ENCODE measurements around the gene SRGAP1. TPM values are rescaled to one million over a fixed set of nuclear protein-coding genes. Genes with fewer than 3 reads are reported as not detected.
"Not testable (repeated sequence)": the region's sequence is repeated elsewhere in the genome, so short reads cannot be mapped to it uniquely, and the experiment has no call there.

The SRGAP1 gene
- polyA plus RNA-seq, 1 donor (not counting 4 experiments of a cell fraction or from before 2014, with no cell fraction given): 4.5 TPM

- Histone ChIP-seq H4K20me1 (ENCODE audit: control insufficient read depth, extremely low read depth, insufficient read depth, low read length) (no peaks in the 10 kb centered on the region), H3K9ac (ENCODE audit: control insufficient read depth, extremely low read depth, insufficient read depth, low read length) (no peak overlapping the region), H3K9me1 (ENCODE audit: control insufficient read depth, extremely low read depth, insufficient read depth, low read length) (no peaks in the 10 kb centered on the region), H3K27ac (ENCODE audit: control insufficient read depth, insufficient read depth, low read length) (no peak overlapping the region), H2AFZ (ENCODE audit: control insufficient read depth, low read length) (no peak overlapping the region), H3K79me2 (ENCODE audit: control insufficient read depth, insufficient read depth, low read length) (no peaks in the 10 kb centered on the region), H3K4me3 (ENCODE audit: control insufficient read depth in 2 of 3, extremely low read depth in 1 of 3, insufficient read depth in 2 of 3, low read depth in 1 of 3, low read length in 3 of 3) (no peak overlapping the region), H3K36me3 (ENCODE audit: control insufficient read depth in 2 of 2, extremely low read depth in 1 of 2, insufficient read depth in 2 of 2, low read length in 2 of 2) (peaks cover 2 to 9% of the 10 kb centered on the region in 2 experiments), H3K27me3 (ENCODE audit: control insufficient read depth, extremely low read depth, insufficient read depth, low read length) (no peaks in the 10 kb centered on the region), H3K9me3 (ENCODE audit: control insufficient read depth, low read depth, low read length) (no peaks in the 10 kb centered on the region), H3K4me2 (ENCODE audit: control insufficient read depth, extremely low read depth, insufficient read depth, low read depth, low read length) (no peak overlapping the region), H3K4me1 (ENCODE audit: control insufficient read depth, extremely low read depth, insufficient read depth, low read length) (no peaks in the 10 kb centered on the region)
- FAIRE-seq (no peak), DNase-seq (ENCODE audit: low read depth, low spot score) (no peak)
- dilution Hi-C loops (cut with MboI; ENCODE audit: extremely low pct_ligation_motif_present, low sequenced_read_pairs): no loop called here
- TF ChIP-seq CTCF (optimal IDR thresholded peaks at IDR 0.05 in 1 of 3, IDR thresholded peaks at IDR 0.05 in 1 of 3, conservative IDR thresholded peaks at IDR 0.05 in 1 of 3; ENCODE audit: extremely low read depth in 1 of 3, insufficient read depth in 2 of 3, low read length in 3 of 3) (no peak), EZH2 (IDR thresholded peaks at IDR 0.05; ENCODE audit: low read length) (no peak)
Measured at GRCh38 chr12:64194333-64195149, 350.0 kb downstream of the SRGAP1 start.

GRCh38 chr12:64195841-64196240 lies 351.3 kb downstream of the SRGAP1 start:
- H3K27me3 ChIP-seq (ENCODE audit: control insufficient read depth, extremely low read depth, insufficient read depth, low read length); dilution Hi-C loops (cut with MboI; ENCODE audit: extremely low pct_ligation_motif_present, low sequenced_read_pairs): not testable (repeated sequence)

More at GRCh38 chr12:64195841-64196240, 351.3 kb downstream of the SRGAP1 start:
- H3K9me1 ChIP-seq (ENCODE audit: control insufficient read depth, extremely low read depth, insufficient read depth, low read length); H4K20me1 ChIP-seq (ENCODE audit: control insufficient read depth, extremely low read depth, insufficient read depth, low read length); H3K79me2 ChIP-seq (ENCODE audit: control insufficient read depth, insufficient read depth, low read length); DNase-seq (ENCODE audit: low read depth, low spot score); FAIRE-seq; H3K4me3 ChIP-seq (ENCODE audit: control insufficient read depth in 2 of 3, extremely low read depth in 1 of 3, insufficient read depth in 2 of 3, low read depth in 1 of 3, low read length in 3 of 3); H3K9me3 ChIP-seq (ENCODE audit: control insufficient read depth, low read depth, low read length); H3K27ac ChIP-seq (ENCODE audit: control insufficient read depth, insufficient read depth, low read length); H3K4me1 ChIP-seq (ENCODE audit: control insufficient read depth, extremely low read depth, insufficient read depth, low read length); H3K9ac ChIP-seq (ENCODE audit: control insufficient read depth, extremely low read depth, insufficient read depth, low read length); H3K36me3 ChIP-seq (ENCODE audit: control insufficient read depth in 2 of 2, extremely low read depth in 1 of 2, insufficient read depth in 2 of 2, low read length in 2 of 2); H2AFZ ChIP-seq (ENCODE audit: control insufficient read depth, low read length); H3K4me2 ChIP-seq (ENCODE audit: control insufficient read depth, extremely low read depth, insufficient read depth, low read depth, low read length): not testable (repeated sequence)
